ENCODE results near the gene EIF6. TPM values are rescaled to one million over a fixed set of nuclear protein-coding genes. Genes with fewer than 3 reads are reported as not detected.

EIF6 gene
- total RNA-seq = 100 to 1,000 TPM; 105 to 206 (median 182) TPM
- long read RNA-seq, donor 1, transcript EIF6-203 (7 exons, 1,289 nt) = major isoform, 73 of 114 reads
- long read RNA-seq, donor 1, transcript EIF6-201 (6 exons, 1,252 nt) = minor isoform, 21 of 114 reads
- long read RNA-seq, donor 1, transcript EIF6-206 (6 exons, 932 nt) = minor isoform, 5 of 114 reads
- long read RNA-seq, donor 1, partial matches to known transcripts = 12 of 114 reads
- long read RNA-seq, donor 1, other reads (novel, unspliced or antisense) = 1 of 114 reads
- long read RNA-seq, donor 2, transcript EIF6-201 (6 exons, 1,252 nt) = minor isoform, 31 of 184 reads
- long read RNA-seq, donor 2, transcript EIF6-203 (7 exons, 1,289 nt) = major isoform, 137 of 184 reads
- long read RNA-seq, donor 2, partial matches to known transcripts = 7 of 184 reads
- long read RNA-seq, donor 2, other reads (novel, unspliced or antisense) = 4 of 184 reads

- Histone ChIP-seq H3K9me3 (no peaks in the 10 kb centered on the region), H3K4me3 (peak within 1 kb of the TSS; percentile 47), H3K36me3 (ENCODE audit: low read depth) (no peaks in the 10 kb centered on the region), H3K4me1 (ENCODE audit: low read depth) (peaks cover 27% of the 10 kb centered on the region)
- no peak for TF ChIP-seq CTCF (IDR thresholded peaks at IDR 0.05)
- DNase-seq (peak; percentile 90 to 92 (median 91)), ATAC-seq (peak; percentile 90)
- intact Hi-C loops (cut with DNase I, micrococcal nuclease) = no loop called here
These were observed at the start of gene EIF6 for GRCh38 chr20:35284267-35284991. Gene EIF6, minus strand, starts transcription at chr20:35284772. Its CDS starts 285 bp downstream, at chr20:35284487.

- intact Hi-C loops (cut with DNase I, micrococcal nuclease) = no loop called here
- no peaks in the 10 kb centered on the region for H3K9me3 ChIP-seq
- DNase-seq (no peak), ATAC-seq (no peak)
- no peak overlapping the region for H3K4me3 ChIP-seq
- H3K36me3 ChIP-seq (ENCODE audit: low read depth) = no peaks in the 10 kb centered on the region
- peaks cover 4% of the 10 kb centered on the region for H3K4me1 ChIP-seq (ENCODE audit: low read depth)
- TF ChIP-seq CTCF (IDR thresholded peaks at IDR 0.05) = no peak
These were observed 49.0 kb upstream of the EIF6 start for GRCh38 chr20:35333606-35334005.

- Histone ChIP-seq H3K36me3 (ENCODE audit: low read depth) (no peaks in the 10 kb centered on the region), H3K4me3 (no peak overlapping the region), H3K9me3 (no peaks in the 10 kb centered on the region), H3K4me1 (ENCODE audit: low read depth) (peaks cover 4% of the 10 kb centered on the region)
- intact Hi-C loops (cut with DNase I, micrococcal nuclease) = no loop called here
- ATAC-seq = no peak
- no peak for TF ChIP-seq CTCF (IDR thresholded peaks at IDR 0.05)
- no peak for DNase-seq
These were observed 48.1 kb upstream of the EIF6 start for GRCh38 chr20:35332540-35333200.

GRCh38 chr20:35329435-35330139 is 45.0 kb upstream of the EIF6 start:
- H3K9me3 ChIP-seq = no peaks in the 10 kb centered on the region
- ATAC-seq (peak; percentile 58), DNase-seq (peak in 2 of 3 donors; percentile 70 to 73)
- no peaks in the 10 kb centered on the region for H3K36me3 ChIP-seq (ENCODE audit: low read depth)
- H3K4me3 ChIP-seq = no peak overlapping the region
- TF ChIP-seq CTCF (IDR thresholded peaks at IDR 0.05) = peak; percentile 30
- H3K4me1 ChIP-seq (ENCODE audit: low read depth) = peaks cover 16% of the 10 kb centered on the region
- intact Hi-C loops (cut with DNase I, micrococcal nuclease) = no loop called here

GRCh38 chr20:35328689-35329088 is 44.1 kb upstream of the EIF6 start:
- intact Hi-C loops (cut with DNase I, micrococcal nuclease) = no loop called here
- peaks cover 16% of the 10 kb centered on the region for H3K4me1 ChIP-seq (ENCODE audit: low read depth)
- H3K9me3 ChIP-seq = no peaks in the 10 kb centered on the region
- H3K4me3 ChIP-seq = no peak overlapping the region
- no peak for TF ChIP-seq CTCF (IDR thresholded peaks at IDR 0.05)
- DNase-seq (no peak), ATAC-seq (no peak)
- no peaks in the 10 kb centered on the region for H3K36me3 ChIP-seq (ENCODE audit: low read depth)

Measured in mucosa of descending colon (tissue), 3 donors.